HG02571 (cell line): ENCODE results near the gene AK8.

Source experiments
- ATAC-seq: cut with Tn5 transposase; IDR thresholded peaks from one replicate; pipeline ENCODE4 v1.9.1; 2021; ENCODE audit warnings: mild to moderate bottlenecking, moderate library complexity; ENCODE audit not compliant: unreplicated experiment

The AK8 gene

GRCh38 chr9:132887181-132888120 lies 9.4 kb upstream of the AK8 start:
- no peak for ATAC-seq

GRCh38 chr9:132886334-132886725 lies 8.2 kb upstream of the AK8 start:
- ATAC-seq, result no peak

GRCh38 chr9:132885720-132886333 lies 7.7 kb upstream of the AK8 start:
- no peak for ATAC-seq

- ATAC-seq, result no peak
These were observed 5.5 kb upstream of the AK8 start for GRCh38 chr9:132883349-132884294.

GRCh38 chr9:132882616-132883015 lies 4.5 kb upstream of the AK8 start:
- ATAC-seq, result no peak

- no peak for ATAC-seq
These were observed 3.7 kb upstream of the AK8 start for GRCh38 chr9:132881826-132882225.

- ATAC-seq, result no peak
These were observed 2.2 kb upstream of the AK8 start for GRCh38 chr9:132880324-132880661.

- ATAC-seq, result no peak
These were observed 1.6 kb upstream of the AK8 start for GRCh38 chr9:132879457-132880323.

- ATAC-seq, result no peak
These were observed 792 bp upstream of the AK8 start, which contains the start of gene SPACA9 for GRCh38 chr9:132878695-132879456. Gene SPACA9 (plus strand): TSS chr9:132878898. CDS start chr9:132883948, 5,050 bp downstream.

- ATAC-seq, result no peak
These were observed 643 bp downstream of the AK8 start for GRCh38 chr9:132877458-132877823.

GRCh38 chr9:132876849-132877248 lies 1.2 kb downstream of the AK8 start:
- no peak for ATAC-seq

GRCh38 chr9:132875159-132875558 lies 2.9 kb downstream of the AK8 start:
- ATAC-seq, result no peak

- ATAC-seq, result no peak
These were observed 4.7 kb downstream of the AK8 start for GRCh38 chr9:132873403-132873802.

GRCh38 chr9:132869266-132869665 lies 8.8 kb downstream of the AK8 start:
- no peak for ATAC-seq

GRCh38 chr9:132866898-132867297 lies 11.2 kb downstream of the AK8 start:
- no peak for ATAC-seq

GRCh38 chr9:132864691-132865090 lies 13.4 kb downstream of the AK8 start:
- ATAC-seq, result no peak

GRCh38 chr9:132864277-132864676 lies 13.8 kb downstream of the AK8 start:
- ATAC-seq, result no peak

- no peak for ATAC-seq
These were observed 15.0 kb downstream of the AK8 start for GRCh38 chr9:132863096-132863495.

GRCh38 chr9:132862533-132862932 lies 15.6 kb downstream of the AK8 start:
- no peak for ATAC-seq

GRCh38 chr9:132861666-132862065 lies 16.4 kb downstream of the AK8 start:
- ATAC-seq, result no peak
